ENCODE measurements around the gene PGAM1. TPM values are rescaled to one million over a fixed set of nuclear protein-coding genes. Genes with fewer than 3 reads are reported as not detected.

Gene PGAM1
- total RNA-seq, 6 experiments from 2014 or later = 505 to 594 (median 542) TPM

DNA sequence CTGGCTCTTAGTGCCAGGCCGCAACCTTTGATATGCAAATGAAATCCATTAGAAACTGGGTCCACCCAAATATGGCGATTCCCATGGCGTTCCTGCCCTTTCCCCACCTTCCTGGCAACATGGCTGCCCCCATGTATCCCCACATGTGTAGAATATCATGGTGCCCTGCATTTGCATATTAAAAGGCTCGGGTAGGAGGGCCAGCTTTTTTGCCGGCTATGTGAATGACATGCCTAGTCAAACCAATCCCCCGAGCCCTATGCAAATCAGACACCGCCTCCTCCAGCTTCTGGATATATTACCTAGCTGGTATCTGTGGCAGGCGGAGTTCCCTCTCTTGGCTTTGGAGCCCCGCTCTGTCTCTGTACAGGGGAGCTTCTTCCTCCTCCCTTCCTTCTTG is 53.9 kb downstream of the PGAM1 start:
- Mint-ChIP-seq H3K9me3 (no peaks in the 10 kb centered on the region), H3K4me3 (no peak overlapping the region), H3K36me3 (ENCODE audit: low read depth) (peaks cover 37% of the 10 kb centered on the region), H3K27ac (0 out of 2 replicates have a peak overlapping the region, but pooled peaks have one; percentile 68), H3K27me3 (ENCODE audit: insufficient read depth) (no peaks in the 10 kb centered on the region), H3K4me1 (ENCODE audit: low read depth) (peaks cover 44% of the 10 kb centered on the region)
- TF ChIP-seq, protein P1, sequence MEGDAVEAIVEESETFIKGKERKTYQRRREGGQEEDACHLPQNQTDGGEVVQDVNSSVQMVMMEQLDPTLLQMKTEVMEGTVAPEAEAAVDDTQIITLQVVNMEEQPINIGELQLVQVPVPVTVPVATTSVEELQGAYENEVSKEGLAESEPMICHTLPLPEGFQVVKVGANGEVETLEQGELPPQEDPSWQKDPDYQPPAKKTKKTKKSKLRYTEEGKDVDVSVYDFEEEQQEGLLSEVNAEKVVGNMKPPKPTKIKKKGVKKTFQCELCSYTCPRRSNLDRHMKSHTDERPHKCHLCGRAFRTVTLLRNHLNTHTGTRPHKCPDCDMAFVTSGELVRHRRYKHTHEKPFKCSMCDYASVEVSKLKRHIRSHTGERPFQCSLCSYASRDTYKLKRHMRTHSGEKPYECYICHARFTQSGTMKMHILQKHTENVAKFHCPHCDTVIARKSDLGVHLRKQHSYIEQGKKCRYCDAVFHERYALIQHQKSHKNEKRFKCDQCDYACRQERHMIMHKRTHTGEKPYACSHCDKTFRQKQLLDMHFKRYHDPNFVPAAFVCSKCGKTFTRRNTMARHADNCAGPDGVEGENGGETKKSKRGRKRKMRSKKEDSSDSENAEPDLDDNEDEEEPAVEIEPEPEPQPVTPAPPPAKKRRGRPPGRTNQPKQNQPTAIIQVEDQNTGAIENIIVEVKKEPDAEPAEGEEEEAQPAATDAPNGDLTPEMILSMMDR (IDR thresholded peaks at IDR 0.05) = no peak
- DNase-seq = no peak

DNA sequence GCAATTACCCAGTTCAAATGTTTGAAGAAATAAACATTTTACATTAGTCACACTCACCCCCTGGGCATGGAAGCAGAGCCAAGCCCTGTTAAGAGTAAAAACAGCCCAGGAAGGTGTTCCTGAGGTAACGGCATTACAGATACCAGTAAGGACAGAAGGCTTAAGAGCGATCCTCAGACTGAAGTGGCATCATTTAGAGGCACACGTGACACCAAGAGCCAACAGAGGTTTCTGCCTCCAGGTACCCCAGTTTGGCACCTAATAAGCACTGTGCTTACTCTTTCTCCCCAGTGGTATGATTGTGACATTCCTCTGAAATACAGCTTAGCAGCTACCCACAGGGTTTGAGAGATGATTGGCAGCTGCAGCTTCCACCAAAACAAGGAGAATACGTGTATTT is 55.1 kb downstream of the PGAM1 start:
- Mint-ChIP-seq H3K27ac (peak overlapping the region; percentile 68), H3K9me3 (no peaks in the 10 kb centered on the region), H3K4me3 (no peak overlapping the region), H3K36me3 (ENCODE audit: low read depth) (peaks cover 38% of the 10 kb centered on the region), H3K27me3 (ENCODE audit: insufficient read depth) (no peaks in the 10 kb centered on the region), H3K4me1 (ENCODE audit: low read depth) (peaks cover 43% of the 10 kb centered on the region)
- peak; percentile 15 for DNase-seq
- TF ChIP-seq, protein P1 (IDR thresholded peaks at IDR 0.05) = no peak

DNA sequence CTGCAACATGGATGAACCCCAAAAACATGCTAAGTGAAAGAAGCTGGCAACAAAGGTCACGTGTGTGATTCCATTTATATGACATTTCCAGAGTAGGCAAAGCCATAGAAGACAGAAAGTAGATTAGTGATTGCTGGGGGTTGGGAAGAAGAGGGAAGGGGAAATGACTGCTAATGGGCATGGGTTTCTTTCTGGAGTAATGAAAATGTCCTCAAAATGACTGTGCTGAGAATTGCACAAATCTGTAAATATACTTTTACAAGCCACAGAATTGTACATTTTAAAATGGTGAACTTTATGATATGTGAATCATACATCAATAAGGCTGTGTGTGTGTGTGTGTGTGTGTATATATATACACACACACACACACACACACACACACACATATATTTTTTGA is 56.4 kb downstream of the PGAM1 start:
- peaks cover 39% of the 10 kb centered on the region for H3K4me1 Mint-ChIP-seq (ENCODE audit: low read depth)
- no peaks in the 10 kb centered on the region for H3K9me3 Mint-ChIP-seq
- H3K27ac Mint-ChIP-seq = no peak overlapping the region
- TF ChIP-seq, protein P1 (IDR thresholded peaks at IDR 0.05) = no peak
- DNase-seq = no peak
- no peaks in the 10 kb centered on the region for H3K27me3 Mint-ChIP-seq (ENCODE audit: insufficient read depth)
- H3K4me3 Mint-ChIP-seq = no peak overlapping the region
- peaks cover 34% of the 10 kb centered on the region for H3K36me3 Mint-ChIP-seq (ENCODE audit: low read depth)

Other genes with a start within 250 kb of the PGAM1 start
- under 1 TPM in 1 of 6 experiments, not detected in 5; 0.05 TPM for gene SLIT1, start 240.2 kb upstream of the PGAM1 start, total RNA-seq (2021; fragmentation: NEBNext Ultra II Directional; extraction: Animal tissue kit (Norgen Biotek cat#: 25700))
- 10 to 100 TPM in 3 of 6 experiments, 1 to 10 TPM in 3; 5.2 to 12.3 (median 10.2) TPM for gene ARHGAP19, start 133.6 kb upstream of the PGAM1 start, total RNA-seq (2021; fragmentation: NEBNext Ultra II Directional; extraction: Animal tissue kit (Norgen Biotek cat#: 25700))
- 1 to 10 TPM in 4 of 6 experiments, under 1 TPM in 2; 0.82 to 1.3 (median 1.1) TPM for gene FRAT1, start 106.9 kb upstream of the PGAM1 start, total RNA-seq (2021; fragmentation: NEBNext Ultra II Directional; extraction: Animal tissue kit (Norgen Biotek cat#: 25700))
- gene FRAT2, start 91.5 kb upstream of the PGAM1 start, total RNA-seq (2021; fragmentation: NEBNext Ultra II Directional; extraction: Animal tissue kit (Norgen Biotek cat#: 25700)) = 1 to 10 TPM; 2.2 to 2.9 (median 2.6) TPM
- 10 to 100 TPM; 37.3 to 46.6 (median 42.2) TPM for gene RRP12, start 24.9 kb upstream of the PGAM1 start, total RNA-seq (2021; fragmentation: NEBNext Ultra II Directional; extraction: Animal tissue kit (Norgen Biotek cat#: 25700))
- gene EXOSC1, start 19.8 kb downstream of the PGAM1 start, total RNA-seq (2021; fragmentation: NEBNext Ultra II Directional; extraction: Animal tissue kit (Norgen Biotek cat#: 25700)) = 10 to 100 TPM; 36.2 to 42.8 (median 39.9) TPM
- gene ZDHHC16, start 20.0 kb downstream of the PGAM1 start, total RNA-seq (2021; fragmentation: NEBNext Ultra II Directional; extraction: Animal tissue kit (Norgen Biotek cat#: 25700)) = 10 to 100 TPM; 60.7 to 64.9 (median 63.1) TPM
- gene MMS19, start 72.2 kb downstream of the PGAM1 start, total RNA-seq (2021; fragmentation: NEBNext Ultra II Directional; extraction: Animal tissue kit (Norgen Biotek cat#: 25700)) = 10 to 100 TPM; 53.8 to 61.2 (median 56.3) TPM
- 10 to 100 TPM; 31.3 to 42.1 (median 34.8) TPM for gene UBTD1, start 72.7 kb downstream of the PGAM1 start, total RNA-seq (2021; fragmentation: NEBNext Ultra II Directional; extraction: Animal tissue kit (Norgen Biotek cat#: 25700))
- 1 to 10 TPM in 4 of 6 experiments, under 1 TPM in 2; 0.31 to 7.7 (median 6.5) TPM for gene ANKRD2, start 146.6 kb downstream of the PGAM1 start, total RNA-seq (2021; fragmentation: NEBNext Ultra II Directional; extraction: Animal tissue kit (Norgen Biotek cat#: 25700))
- under 1 TPM; 0.26 to 0.66 (median 0.46) TPM for gene HOGA1, start 158.2 kb downstream of the PGAM1 start, total RNA-seq (2021; fragmentation: NEBNext Ultra II Directional; extraction: Animal tissue kit (Norgen Biotek cat#: 25700))
- not detected for gene C10orf62, start 163.5 kb downstream of the PGAM1 start, total RNA-seq (2021; fragmentation: NEBNext Ultra II Directional; extraction: Animal tissue kit (Norgen Biotek cat#: 25700))
- gene MORN4, start 207.3 kb downstream of the PGAM1 start, total RNA-seq (2021; fragmentation: NEBNext Ultra II Directional; extraction: Animal tissue kit (Norgen Biotek cat#: 25700)) = 10 to 100 TPM in 3 of 6 experiments, 1 to 10 TPM in 3; 9.4 to 11.3 (median 10.1) TPM
- 10 to 100 TPM; 26.7 to 35.3 (median 31.6) TPM for gene PI4K2A, start 214.5 kb downstream of the PGAM1 start, total RNA-seq (2021; fragmentation: NEBNext Ultra II Directional; extraction: Animal tissue kit (Norgen Biotek cat#: 25700))